ENCODE data around the gene SPDYE2.
"Not testable (repeated sequence)": the region's sequence is repeated elsewhere in the genome, so short reads cannot be mapped to it uniquely, and the experiment has no call there.

DNA sequence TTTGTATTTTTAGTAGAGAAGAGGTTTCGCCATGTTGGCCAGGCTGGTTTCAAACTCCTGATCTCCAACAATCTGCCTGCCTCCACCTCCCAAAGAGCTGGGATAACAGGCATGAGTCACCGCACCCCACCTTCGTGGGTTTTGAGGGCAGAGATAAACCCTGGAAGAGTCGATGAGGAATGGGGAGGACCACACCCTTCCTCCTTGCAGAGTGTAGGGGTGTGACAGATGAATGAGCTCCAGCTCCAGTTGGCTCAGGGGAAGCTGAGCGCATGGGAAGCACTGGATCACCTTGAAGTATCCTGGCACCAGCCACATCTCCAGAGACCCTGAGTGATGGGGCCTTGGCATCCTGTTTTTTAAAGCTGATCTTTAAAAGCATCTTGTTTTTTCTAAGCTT is 32.5 kb downstream of the SPDYE2 start:
- TF ChIP-seq, protein P1, sequence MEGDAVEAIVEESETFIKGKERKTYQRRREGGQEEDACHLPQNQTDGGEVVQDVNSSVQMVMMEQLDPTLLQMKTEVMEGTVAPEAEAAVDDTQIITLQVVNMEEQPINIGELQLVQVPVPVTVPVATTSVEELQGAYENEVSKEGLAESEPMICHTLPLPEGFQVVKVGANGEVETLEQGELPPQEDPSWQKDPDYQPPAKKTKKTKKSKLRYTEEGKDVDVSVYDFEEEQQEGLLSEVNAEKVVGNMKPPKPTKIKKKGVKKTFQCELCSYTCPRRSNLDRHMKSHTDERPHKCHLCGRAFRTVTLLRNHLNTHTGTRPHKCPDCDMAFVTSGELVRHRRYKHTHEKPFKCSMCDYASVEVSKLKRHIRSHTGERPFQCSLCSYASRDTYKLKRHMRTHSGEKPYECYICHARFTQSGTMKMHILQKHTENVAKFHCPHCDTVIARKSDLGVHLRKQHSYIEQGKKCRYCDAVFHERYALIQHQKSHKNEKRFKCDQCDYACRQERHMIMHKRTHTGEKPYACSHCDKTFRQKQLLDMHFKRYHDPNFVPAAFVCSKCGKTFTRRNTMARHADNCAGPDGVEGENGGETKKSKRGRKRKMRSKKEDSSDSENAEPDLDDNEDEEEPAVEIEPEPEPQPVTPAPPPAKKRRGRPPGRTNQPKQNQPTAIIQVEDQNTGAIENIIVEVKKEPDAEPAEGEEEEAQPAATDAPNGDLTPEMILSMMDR (conservative IDR thresholded peaks at IDR 0.05; ENCODE audit: low read depth, low read length): not testable (repeated sequence)
- TF ChIP-seq EZH2 (IDR thresholded peaks at IDR 0.05; ENCODE audit: borderline replicate concordance, low read depth, low read length, poor library complexity, severe bottlenecking): not testable (repeated sequence)

Measured in A673 (cell line).